ENCODE results near the gene ARID1B.
A peak's percentile ranks its signal among the peaks of the same experiment; 100 is the strongest.

ARID1B gene

GRCh38 chr6:157106487-157106886 is 329.3 kb downstream of the ARID1B start (continued):
- TF ChIP-seq ZNF785 (tag by site-specific recombination; IDR thresholded peaks at IDR 0.05) (no peak), ZSCAN16 (tag by site-specific recombination; IDR thresholded peaks at IDR 0.05) (no peak), ZNF629 (tag by site-specific recombination; IDR thresholded peaks at IDR 0.05) (peak; percentile 27; the same call in 1 of the 2 replicates)

DNA sequence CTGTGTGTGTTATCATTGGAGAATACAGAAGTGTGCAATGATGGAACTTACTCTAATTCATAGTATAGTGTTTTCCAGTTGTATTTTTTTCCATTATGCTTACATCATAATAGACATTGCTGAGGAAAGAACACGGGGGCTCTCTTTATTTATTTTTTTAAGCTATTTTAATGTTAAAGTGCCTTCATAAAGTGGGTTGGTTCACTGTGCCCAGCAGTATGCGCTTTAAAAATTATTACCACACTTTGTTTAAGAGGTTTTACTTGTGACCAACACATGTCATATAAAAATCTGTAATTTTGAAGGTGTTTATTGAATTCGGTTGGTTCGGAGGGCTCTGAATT is 330.4 kb downstream of the ARID1B start:
- Histone ChIP-seq H3K9me3 (ENCODE audit: control insufficient read depth, insufficient read depth, low read depth, low read length) (no peaks in the 10 kb centered on the region), H3K36me3 (ENCODE audit: control insufficient read depth in 2 of 2, insufficient read depth in 1 of 2, low read length in 2 of 2) (peaks cover 0 to 3% of the 10 kb centered on the region in 2 experiments; a peak in 1 of 3 replicates), H3K4me1 (ENCODE audit: control insufficient read depth, insufficient read depth, low read length) (peaks cover 12% of the 10 kb centered on the region), H3K27ac (ENCODE audit: extremely low read depth, low read depth, low read length) (no peak overlapping the region), H3K4me3 (ENCODE audit: low read depth, low read length) (no peak overlapping the region)
- ChIA-PET POLR2A (no interaction called here), CTCF (interaction anchor here (0.5 to 0.6 kb wide), 2 partner anchors 19 to 165 kb away, joined by 3 read pairs; no protein-coding TSS in a partner anchor)
- TF ChIP-seq ZBTB20 (tag by site-specific recombination; IDR thresholded peaks at IDR 0.05) (peak; percentile 84; the same call in 1 of the 2 replicates), ZNF350 (tag by site-specific recombination; IDR thresholded peaks at IDR 0.05) (no peak), ZNF239 (tag by site-specific recombination; IDR thresholded peaks at IDR 0.05) (no peak), ZNF223 (tag by site-specific recombination; IDR thresholded peaks at IDR 0.05) (no peak), ZNF658 (tag by site-specific recombination; IDR thresholded peaks at IDR 0.05) (no peak), ZNF664 (tag by site-specific recombination; IDR thresholded peaks at IDR 0.05) (no peak), KLF1 (tag by site-specific recombination; IDR thresholded peaks at IDR 0.05) (no peak), ZNF624 (tag by site-specific recombination; IDR thresholded peaks at IDR 0.05) (no peak), ZBTB26 (tag by site-specific recombination; optimal IDR thresholded peaks at IDR 0.05) (no peak), GLIS2 (tag by site-specific recombination; IDR thresholded peaks at IDR 0.05) (no peak), ZNF175 (tag by site-specific recombination; IDR thresholded peaks at IDR 0.05) (no peak), YY2 (tag by site-specific recombination; IDR thresholded peaks at IDR 0.05) (no peak), ZNF341 (tag by site-specific recombination; IDR thresholded peaks at IDR 0.05; ENCODE audit: low read depth) (no peak), HOXC10 (CRISPR knock-in tag; IDR thresholded peaks at IDR 0.05) (no peak), ZNF488 (tag by site-specific recombination; IDR thresholded peaks at IDR 0.05) (no peak), PRDM6 (tag by site-specific recombination; IDR thresholded peaks at IDR 0.05) (peak; percentile 90), KLF10 (tag by site-specific recombination; IDR thresholded peaks at IDR 0.05) (peak; percentile 16; the same call in 1 of the 2 replicates), ZNF214 (tag by site-specific recombination; IDR thresholded peaks at IDR 0.05; ENCODE audit: borderline replicate concordance) (no peak), MZF1 (tag by site-specific recombination; IDR thresholded peaks at IDR 0.05; ENCODE audit: borderline replicate concordance) (no peak), YY1 (tag by site-specific recombination; IDR thresholded peaks at IDR 0.05) (no peak), ZNF121 (tag by site-specific recombination; IDR thresholded peaks at IDR 0.05) (no peak), HOXA7 (CRISPR knock-in tag; IDR thresholded peaks at IDR 0.05; ENCODE audit: borderline replicate concordance) (no peak), ZNF184 (tag by site-specific recombination; IDR thresholded peaks at IDR 0.05) (no peak)
- TF ChIP-seq, protein P1, sequence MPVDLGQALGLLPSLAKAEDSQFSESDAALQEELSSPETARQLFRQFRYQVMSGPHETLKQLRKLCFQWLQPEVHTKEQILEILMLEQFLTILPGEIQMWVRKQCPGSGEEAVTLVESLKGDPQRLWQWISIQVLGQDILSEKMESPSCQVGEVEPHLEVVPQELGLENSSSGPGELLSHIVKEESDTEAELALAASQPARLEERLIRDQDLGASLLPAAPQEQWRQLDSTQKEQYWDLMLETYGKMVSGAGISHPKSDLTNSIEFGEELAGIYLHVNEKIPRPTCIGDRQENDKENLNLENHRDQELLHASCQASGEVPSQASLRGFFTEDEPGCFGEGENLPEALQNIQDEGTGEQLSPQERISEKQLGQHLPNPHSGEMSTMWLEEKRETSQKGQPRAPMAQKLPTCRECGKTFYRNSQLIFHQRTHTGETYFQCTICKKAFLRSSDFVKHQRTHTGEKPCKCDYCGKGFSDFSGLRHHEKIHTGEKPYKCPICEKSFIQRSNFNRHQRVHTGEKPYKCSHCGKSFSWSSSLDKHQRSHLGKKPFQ (tag by site-specific recombination; IDR thresholded peaks at IDR 0.05) = no peak
- TF ChIP-seq, protein P2, sequence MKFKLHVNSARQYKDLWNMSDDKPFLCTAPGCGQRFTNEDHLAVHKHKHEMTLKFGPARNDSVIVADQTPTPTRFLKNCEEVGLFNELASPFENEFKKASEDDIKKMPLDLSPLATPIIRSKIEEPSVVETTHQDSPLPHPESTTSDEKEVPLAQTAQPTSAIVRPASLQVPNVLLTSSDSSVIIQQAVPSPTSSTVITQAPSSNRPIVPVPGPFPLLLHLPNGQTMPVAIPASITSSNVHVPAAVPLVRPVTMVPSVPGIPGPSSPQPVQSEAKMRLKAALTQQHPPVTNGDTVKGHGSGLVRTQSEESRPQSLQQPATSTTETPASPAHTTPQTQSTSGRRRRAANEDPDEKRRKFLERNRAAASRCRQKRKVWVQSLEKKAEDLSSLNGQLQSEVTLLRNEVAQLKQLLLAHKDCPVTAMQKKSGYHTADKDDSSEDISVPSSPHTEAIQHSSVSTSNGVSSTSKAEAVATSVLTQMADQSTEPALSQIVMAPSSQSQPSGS (tag by site-specific recombination; IDR thresholded peaks at IDR 0.05; ENCODE audit: low read depth) = peak; percentile 15; the same call in 1 of the 2 replicates

Data from HEK293 (cell line).